Upper lobe of left lung (tissue), 4 donors: Measurements from ENCODE around the gene MSANTD2.

ENCODE experiments used
- CTCF ChIP-seq, 6 experiments: fragments of 450-650 bp in 4 of 6; fragments of 200-600 bp in 2 of 6; sonication (generic) in 2 of 6; IDR thresholded peaks; one replicate each; pipeline ENCODE4 v1.5.1; 2016 to 2019; ENCODE audit warnings: antibody characterized with exemption in 6 of 6
- POLR2A ChIP-seq, 4 donors: fragments of 450-650 bp; IDR thresholded peaks; one replicate each; pipeline ENCODE4 v1.5.1; 2016 to 2017; ENCODE audit warnings: antibody characterized with exemption in 4 of 4, mild to moderate bottlenecking in 2 of 4
- POLR2AphosphoS5 ChIP-seq, 2 donors: sonication (generic); formaldehyde crosslinking; IDR thresholded peaks; one replicate each; pipeline ENCODE4 v1.5.1; 2017; ENCODE audit warnings: antibody characterized with exemption in 2 of 2

DNA sequence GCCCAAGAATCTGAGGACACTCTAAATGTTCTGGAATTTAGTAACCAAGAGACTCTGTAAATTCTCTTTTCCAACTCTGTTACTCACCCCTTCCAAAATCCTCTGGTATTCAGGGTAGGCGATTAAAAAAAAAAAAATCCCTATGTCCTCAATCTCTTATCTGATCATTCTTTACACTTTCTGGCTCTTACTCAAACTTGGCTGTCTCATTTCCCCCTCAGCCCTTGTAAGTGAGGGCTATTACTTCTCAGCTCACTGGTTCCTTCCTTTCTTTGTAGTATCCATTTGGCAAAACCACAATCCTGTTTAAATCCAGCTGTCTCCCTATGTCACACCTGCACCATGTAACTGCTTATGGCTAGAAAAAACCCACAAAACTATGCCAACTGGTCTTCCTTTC, 12.7 kb upstream of the MSANTD2 start:
- no peak for TF ChIP-seq POLR2AphosphoS5 (IDR thresholded peaks at IDR 0.05)
- TF ChIP-seq CTCF (IDR thresholded peaks at IDR 0.05) = no peak
- no peak for TF ChIP-seq POLR2A (IDR thresholded peaks at IDR 0.05)
